Measurements from ENCODE around the gene TVP23A.
"Not testable (repeated sequence)": the region's sequence is repeated elsewhere in the genome, so short reads cannot be mapped to it uniquely, and the experiment has no call there.

The TVP23A gene

DNA sequence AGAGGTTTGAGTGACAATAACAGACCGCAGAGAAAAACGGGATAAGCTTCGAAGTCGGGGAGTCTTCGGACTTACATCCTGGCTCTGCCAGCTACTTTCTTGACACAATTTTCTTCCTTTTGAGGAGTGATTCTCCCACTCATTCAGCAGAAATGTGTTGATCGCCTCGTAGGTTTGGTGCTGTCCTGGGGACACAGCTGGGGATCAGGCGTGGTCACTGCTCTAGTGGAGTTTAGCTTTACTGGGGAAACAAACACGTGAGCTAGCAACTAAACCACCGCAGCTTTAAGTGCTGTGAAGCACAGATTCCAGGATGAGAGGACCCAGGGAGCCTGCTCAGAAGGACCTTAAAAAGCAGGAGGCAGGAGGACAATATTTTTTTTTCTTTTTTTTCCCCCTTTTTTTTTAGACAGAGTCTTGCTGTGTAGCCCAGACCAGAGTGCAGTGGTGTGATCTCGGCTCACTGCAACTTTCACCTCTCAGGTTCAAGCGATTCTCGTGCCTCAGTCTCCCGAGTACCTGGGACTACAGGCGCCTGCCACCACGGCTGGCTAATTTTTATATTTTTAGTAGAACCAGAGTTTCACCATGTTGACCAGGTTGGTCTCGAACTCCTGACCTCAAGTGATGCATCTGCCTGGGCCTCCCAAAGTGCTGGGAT lies 74.1 kb downstream of the TVP23A start:
- DNase-seq: no peak

DNA sequence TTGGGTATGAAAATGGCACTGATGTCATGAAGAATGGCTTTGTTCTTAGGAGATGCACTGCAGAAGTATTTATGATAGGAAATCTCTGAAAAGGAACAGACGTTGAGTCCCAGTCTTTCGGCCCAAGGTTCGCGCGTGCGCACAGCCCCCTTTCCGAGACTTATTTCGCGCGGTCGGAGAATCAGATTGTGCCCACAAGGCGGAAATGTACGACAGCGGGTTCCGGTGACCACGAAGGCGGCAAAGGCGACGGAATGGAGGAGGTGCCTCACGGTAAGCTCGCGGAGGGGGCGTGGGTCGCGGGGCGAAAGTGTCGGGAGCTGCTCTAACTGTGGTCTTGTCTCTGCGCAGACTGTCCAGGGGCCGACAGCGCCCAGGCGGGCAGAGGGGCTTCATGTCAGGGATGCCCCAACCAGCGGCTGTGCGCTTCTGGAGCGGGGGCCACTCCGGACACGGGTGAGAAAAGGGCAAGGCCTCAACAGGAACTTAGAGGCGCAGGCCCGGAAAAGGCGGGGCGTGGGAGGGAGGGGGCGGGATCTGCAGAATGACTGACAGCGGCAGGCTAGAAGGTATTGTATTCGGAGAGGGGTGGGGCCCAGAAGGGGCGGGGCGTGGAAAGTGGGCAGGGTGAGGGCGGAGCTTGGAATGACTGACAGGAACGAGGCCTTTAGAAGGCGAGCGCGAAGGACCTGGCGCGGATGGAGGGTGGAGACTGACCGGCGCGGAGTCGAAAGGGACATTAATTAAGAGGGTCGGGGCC lies 74.8 kb downstream of the TVP23A start, which contains the start of gene NUBP1:
Gene NUBP1, plus strand, starts transcription at position 233 of the 760 bp plus-strand sequence. Its CDS starts 22 bp downstream, at position 255.
- DNase-seq: peak; percentile 92

DNA sequence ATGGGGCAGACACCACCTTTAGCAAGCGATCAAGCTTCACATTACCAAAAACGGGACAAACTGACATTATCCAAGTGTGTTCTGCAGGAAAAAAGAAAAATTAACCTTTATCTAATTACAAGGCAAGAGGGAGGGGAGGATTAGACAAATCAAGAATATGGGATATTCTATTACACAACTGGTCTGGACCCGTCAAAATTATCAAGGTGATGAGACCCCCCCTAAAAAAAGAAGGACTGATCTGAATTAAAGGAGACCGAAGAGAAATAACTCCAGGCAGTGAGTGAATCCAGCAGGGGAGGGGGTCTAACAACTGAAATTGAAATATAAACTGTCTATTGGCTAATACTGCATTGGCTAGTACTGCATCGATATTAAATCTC lies 75.4 kb downstream of the TVP23A start:
- no peak for DNase-seq

DNA sequence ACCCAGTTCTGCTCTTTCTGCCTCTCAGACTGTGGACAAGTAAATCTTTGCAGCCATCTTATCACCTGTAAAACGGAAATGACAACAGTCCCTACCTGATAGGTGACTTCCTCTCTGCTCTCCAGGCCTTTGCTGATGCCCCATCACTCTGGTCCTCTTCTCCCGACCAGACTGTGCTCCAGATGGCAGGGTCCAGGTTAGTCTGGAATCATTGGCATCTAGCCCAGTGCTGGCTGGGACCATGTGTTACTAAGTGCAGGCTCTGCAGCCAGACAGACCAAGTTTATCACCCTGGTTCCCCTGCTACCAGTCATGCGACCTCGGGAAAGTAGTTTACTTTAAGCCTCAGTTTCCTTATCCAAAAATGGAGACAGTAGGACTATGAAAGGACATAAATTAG lies 76.8 kb downstream of the TVP23A start:
- no peak for DNase-seq

DNA sequence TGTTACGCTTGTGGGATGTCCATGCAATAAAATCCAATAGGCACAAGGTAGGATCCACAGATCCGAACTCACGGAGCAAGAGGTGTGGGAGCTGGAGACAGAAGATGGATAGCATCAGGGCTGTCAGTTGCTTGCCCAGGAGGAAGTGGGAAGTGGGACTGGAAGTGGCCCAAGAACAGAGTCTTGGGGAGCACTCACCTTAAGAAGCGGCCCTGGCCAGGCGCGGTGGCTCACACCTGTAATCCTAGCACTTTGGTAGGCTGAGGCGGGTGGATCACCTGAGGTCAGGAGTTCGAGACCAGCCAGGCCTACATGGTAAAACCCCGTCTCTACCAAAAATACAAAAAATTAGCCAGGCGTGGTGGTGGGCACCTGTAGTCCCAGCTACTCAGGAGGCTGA lies 77.3 kb downstream of the TVP23A start:
- DNase-seq: not testable (repeated sequence)

DNA sequence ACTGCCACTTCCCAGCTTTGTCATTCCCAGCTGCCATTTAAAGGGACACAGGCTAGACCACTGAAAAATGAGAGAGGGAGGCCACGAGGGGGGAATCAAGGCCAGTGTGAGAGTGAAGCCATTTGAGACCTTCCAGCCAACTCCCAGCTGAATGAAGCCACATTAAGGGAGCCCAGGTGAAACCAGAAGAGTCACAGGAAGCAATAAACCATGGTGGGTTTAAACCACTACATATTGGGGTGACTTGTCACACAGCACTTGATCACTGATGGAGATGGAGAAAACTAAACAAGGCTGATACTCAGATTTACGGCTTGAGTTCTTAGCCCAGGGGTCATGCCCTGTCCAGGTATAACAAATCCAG lies 77.8 kb downstream of the TVP23A start:
- DNase-seq: no peak

DNA sequence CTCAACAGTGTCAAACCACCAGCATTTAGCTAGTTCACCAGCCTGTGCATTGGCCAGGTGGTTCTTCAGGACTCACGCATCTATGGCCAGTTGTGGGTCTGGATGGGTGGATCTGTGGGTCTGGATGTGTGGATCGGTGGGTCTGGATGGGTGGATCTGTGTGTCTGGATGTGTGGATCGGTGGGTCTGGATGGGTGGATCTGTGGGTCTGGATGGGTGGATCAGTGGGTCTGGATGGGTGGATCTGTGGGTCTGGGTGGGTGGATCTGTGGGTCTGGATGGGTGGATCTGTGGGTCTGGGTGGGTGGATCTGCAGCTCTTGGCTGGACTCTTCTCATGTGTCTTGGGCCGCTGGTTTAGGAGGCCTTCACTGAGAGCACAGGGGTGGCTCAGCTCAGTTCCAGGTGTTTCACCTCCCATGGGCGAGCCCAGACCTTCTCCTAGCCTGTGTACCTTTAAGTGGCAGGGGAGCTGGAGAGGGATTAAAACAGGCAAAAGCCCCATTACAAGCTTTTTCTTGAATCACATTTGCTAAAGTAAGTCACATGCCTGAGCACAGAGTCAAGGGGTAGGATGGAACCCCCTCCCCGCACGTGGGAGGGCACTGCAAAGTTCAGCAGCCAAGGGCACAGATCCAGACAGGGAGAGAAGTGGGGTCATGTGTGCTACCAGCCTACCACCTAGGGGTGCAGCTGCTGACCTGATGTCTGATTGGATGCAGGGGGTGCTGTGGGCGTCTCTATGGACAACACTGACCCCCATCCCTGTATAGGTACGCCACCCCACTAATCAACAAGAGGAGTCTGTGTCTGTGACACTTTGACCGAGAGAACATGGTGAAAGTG lies 78.4 kb downstream of the TVP23A start:
- no peak for DNase-seq

DNA sequence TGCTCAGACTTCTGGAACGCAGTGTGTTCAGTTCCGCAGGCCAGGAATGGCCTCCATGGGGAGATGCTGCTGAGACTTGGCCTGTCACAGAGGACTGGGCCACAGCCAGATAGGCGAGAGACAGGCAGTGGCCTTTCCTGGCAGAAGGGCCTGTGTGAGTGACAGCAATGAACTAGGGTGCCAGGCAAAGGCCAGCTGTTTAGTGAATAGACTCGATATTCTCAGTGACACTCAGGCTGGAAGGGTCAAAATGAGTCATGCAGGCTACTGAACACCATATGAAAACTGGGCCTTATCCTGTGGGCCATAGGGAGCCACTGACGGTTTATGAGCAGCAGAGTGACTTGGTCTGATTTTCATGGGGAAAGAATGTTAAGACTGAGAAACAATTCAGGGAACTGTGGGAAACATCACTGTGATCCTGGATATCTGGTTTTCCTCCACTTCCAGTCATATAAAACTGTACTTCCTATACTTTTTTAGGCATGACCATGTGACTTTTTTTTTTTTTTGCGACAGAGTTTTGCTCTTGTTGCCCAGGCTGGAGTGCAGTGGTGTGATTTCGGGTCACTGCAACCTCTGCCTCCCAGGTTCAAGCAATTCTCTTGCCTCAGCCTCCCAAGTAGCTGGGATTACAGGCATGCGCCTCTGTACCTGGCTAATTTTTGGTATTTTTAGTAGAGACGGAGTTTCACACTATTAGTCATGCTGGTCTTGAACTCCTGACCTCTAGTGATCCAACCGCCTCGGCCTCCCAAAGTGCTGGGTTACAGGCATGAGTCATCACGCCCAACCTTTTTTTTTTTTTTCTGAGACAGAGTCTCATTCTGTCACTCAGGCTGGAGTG lies 80.1 kb downstream of the TVP23A start:
- DNase-seq: no peak

DNA sequence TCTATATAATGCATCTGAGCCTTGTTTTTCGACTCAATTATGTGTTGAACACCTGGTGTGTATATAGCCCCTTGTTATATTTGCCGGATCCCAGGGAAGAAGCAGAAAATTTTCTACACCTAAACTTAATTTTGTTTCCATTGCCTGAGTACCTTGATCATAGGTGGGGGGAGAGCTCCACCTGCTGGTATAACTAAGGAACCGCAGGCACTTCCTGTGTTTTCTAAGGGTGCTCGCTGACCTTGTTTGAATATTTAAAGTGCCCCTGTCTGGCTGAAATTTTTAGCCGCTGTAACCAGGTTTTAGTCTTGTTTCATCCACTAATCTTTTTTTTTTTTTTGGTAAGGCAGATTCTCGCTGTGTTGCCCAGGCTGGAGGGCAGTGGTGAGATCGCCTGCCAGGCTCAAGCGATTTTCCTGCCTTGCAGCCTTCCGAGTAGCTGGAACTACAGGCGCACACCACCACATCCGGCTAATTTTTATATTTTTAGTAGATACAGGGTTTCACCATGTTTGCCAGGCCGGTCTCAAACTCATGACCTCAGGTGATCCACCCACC lies 81.4 kb downstream of the TVP23A start:
- peak; percentile 67 for DNase-seq

DNA sequence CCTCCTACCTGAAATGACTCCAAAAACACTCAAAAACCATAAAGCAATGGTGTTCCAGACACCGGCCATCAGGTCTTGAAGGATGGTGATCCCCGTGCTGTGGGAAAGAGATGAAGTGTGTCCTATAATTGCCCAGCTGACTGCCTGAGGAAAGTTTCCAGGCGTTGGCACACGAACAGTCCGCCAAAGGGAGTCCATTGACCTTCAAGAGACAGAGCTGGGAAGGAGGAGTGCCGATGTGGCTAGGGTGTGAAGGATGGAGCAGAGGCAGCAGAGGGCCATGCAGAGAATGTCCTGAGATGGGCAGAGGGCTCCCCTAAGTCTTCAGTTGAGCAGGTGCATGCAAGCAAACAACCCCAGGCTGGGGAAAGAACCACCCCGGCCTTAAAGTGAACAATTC lies 86.8 kb downstream of the TVP23A start:
- no peak for DNase-seq

DNA sequence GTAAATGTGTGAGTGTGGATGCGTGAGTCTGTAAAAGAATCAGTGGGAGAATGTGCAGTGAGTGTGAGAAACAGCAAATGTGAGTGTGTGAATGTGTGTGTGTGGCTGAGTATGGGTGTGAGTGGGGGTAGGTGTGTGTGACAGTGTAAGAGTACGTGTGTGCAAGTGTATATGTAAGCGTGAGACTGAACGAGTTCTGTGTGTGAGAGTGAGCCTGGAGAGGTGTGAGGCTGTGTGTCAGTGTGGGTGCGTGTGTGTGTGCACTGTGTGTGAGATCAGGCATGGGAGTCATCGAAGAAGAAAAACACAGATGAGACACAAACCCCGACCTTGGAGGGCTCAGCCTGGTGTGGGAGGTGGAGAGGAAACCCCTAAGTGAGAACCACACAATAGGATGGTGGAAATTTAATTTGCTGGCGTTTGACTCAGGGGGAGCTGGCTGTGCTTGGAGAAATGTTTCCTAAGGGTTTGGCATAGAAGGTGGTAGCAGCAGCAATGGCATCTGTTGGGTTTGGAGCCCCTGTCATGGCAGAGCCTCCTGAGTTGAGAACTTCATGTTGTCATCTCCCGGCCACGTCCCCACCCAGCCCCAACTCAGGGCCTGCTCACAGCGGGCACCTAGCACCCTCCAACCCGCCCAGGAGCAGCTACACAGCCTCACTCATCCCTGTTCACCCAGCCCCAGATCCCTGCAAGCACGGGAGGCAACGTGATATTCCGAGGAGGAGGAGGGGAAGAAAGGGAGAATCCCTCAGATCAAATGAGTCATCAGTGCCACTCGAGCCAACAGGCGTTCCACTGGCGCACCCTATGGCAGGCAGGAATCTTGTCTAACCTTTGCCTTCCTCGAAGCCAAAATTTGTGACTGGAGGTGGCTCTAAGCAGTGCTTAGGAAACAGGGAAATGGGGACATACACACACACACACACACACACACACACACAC lies 89.2 kb downstream of the TVP23A start:
- no peak for DNase-seq

DNA sequence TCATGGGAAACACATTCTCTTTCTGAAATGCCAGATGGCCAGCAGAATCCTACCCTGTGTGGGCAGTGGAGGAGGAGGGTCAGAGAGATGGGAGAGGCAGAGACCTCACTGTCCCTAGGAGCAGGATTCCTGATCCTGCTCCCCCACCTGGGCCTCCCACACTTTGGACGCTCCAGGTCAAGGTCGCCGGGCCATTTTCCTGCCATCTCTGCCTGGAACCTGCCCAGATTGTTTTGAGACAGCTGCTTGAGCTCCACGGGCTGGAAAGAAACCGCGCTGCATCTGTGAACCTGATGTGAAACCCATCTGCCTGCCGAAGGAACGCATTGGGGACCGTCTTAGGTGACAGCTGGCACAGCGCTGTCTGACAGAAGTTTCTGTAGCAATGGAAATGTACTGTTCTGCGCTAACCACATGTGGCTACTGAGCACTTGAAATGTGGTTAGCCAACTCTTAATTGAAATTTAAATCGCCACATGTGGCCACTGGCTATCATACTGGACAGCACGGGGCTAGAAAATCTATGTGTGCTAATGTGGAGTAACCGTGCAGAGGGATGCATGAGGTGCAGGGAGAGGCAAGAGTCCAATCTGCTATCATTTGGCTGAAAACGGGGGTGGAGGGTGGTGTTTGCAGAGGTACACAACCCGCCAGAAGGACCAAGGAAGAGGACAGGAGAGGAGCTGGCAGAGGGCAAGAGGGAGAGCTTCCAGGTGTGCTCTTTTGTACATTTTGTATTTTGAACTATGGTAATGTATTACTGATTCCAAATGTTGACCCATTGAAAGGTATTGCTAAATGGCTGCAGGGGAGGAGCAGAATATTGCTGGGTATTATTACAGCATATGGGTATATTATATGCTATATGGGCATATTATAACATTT lies 90.3 kb downstream of the TVP23A start:
- DNase-seq: no peak
